Astrocyte (in vitro differentiated cells and primary cell): Measurements from ENCODE around the gene DERL3.

Experiments used
- CTCF ChIP-seq: IDR thresholded peaks from 2 replicates; pipeline ENCODE4 v1.5.1; 2011; ENCODE audit warnings: low read depth, mild to moderate bottlenecking, inconsistent platforms, low read length, moderate library complexity; ENCODE audit not compliant: insufficient read depth
- EZH2 ChIP-seq: IDR thresholded peaks from 2 replicates; pipeline ENCODE4 v1.6.1; 2012; ENCODE audit warnings: mild to moderate bottlenecking, low read length, inconsistent platforms; ENCODE audit not compliant: insufficient read depth

GRCh38 chr22:23834406-23834792, 4.4 kb downstream of the DERL3 start:
- no peak for TF ChIP-seq CTCF
- TF ChIP-seq EZH2, result no peak
